GM12878 (cell line): ENCODE measurements around the gene SLC38A9. TPM values are rescaled to one million over a fixed set of nuclear protein-coding genes. Genes with fewer than 3 reads are reported as not detected.

Experiments used
- ATAC-seq: fragments of 200-7000 bp; cut with Tn5 transposase; 3 replicates; pipeline ENCODE4 v1.9.1; 2020; ENCODE audit warnings: mild to moderate bottlenecking, moderate library complexity
- BruUV-seq: library from RNA; stranded (reverse); fragments of 400-500 nt; replicated peaks from 2 replicates; lab custom pipeline; 2021; lab: Mats Ljungman, UMichigan
- CTCF ChIA-PET: fragments of 300-600 bp; sonication (Branson Sonifier 250); formaldehyde crosslinking; extraction: SDS; loops from one replicate; lab custom pipeline; 2021; ENCODE audit warnings: inconsistent platforms; lab: Yijun Ruan, JAX
- POLR2A ChIA-PET: fragments of 350-600 bp; formaldehyde crosslinking; extraction: SDS; loops from one replicate; lab custom pipeline; 2021; ENCODE audit warnings: inconsistent platforms; lab: Charles Lee
- RAD21 ChIA-PET: fragments of 300-600 bp; sonication (Branson Sonifier 250); formaldehyde crosslinking; loops from one replicate; lab custom pipeline; 2023; ENCODE audit warnings: antibody characterized with exemption; ENCODE audit not compliant: unreplicated experiment; lab: Charles Lee
- SMC1A ChIA-PET: fragments of 300-600 bp; sonication (Branson Sonifier 250); formaldehyde crosslinking; loops from one replicate; lab custom pipeline; 2023; ENCODE audit not compliant: unreplicated experiment, uncharacterized antibody; lab: Charles Lee
- DNase-seq: peaks from one replicate; pipeline ENCODE4 v3.0.0-alpha.2; 2011; ENCODE audit warnings: low read depth, low spot score
- FAIRE-seq: peaks from 3 replicates; lab custom pipeline; 2011; peaks lifted over from hg19 to GRCh38; lab: Jason Lieb, UNC
- H2AFZ ChIP-seq: 2 replicates; pipeline ENCODE4 v1.6.0; 2011; ENCODE audit warnings: low read depth, low read length, control low read depth; ENCODE audit not compliant: control insufficient read depth
- H3K27ac ChIP-seq: 2 replicates; pipeline ENCODE4 v1.5.1; 2011; ENCODE audit warnings: control low read depth; ENCODE audit not compliant: control insufficient read depth, insufficient read depth
- H3K27me3 ChIP-seq, 2 experiments: replicated peaks in 1 of 2; 2 replicates each; pipeline versions ENCODE4 v1.6.0 to v1.6.1; 2011; ENCODE audit warnings: low read length in 1 of 2; ENCODE audit not compliant: control insufficient read depth in 2 of 2, insufficient read depth in 2 of 2
- H3K36me3 ChIP-seq, 2 experiments: 2 replicates each; pipeline ENCODE4 v1.5.1; 2011; ENCODE audit warnings: low read length in 1 of 2; ENCODE audit not compliant: control insufficient read depth in 2 of 2, insufficient read depth in 2 of 2
- H3K4me1 ChIP-seq: 2 replicates; pipeline ENCODE4 v1.6.1; 2011; ENCODE audit warnings: mild to moderate bottlenecking, low read length, moderate library complexity, mixed read lengths; ENCODE audit not compliant: control insufficient read depth, insufficient read depth
- H3K4me2 ChIP-seq: 2 replicates; pipeline ENCODE4 v1.6.0; 2011; ENCODE audit warnings: control low read depth; ENCODE audit not compliant: control insufficient read depth, insufficient read depth
- H3K4me3 ChIP-seq: fragments of 200-600 bp; sonication (generic); 2 replicates; pipeline ENCODE4 v1.5.1; 2016
- H3K79me2 ChIP-seq: 2 replicates; pipeline ENCODE4 v1.6.0; 2011; ENCODE audit warnings: low read length; ENCODE audit not compliant: control insufficient read depth, insufficient read depth
- H3K9ac ChIP-seq: 2 replicates; pipeline ENCODE4 v1.8.0; 2011; ENCODE audit warnings: low read length, control low read depth, mixed read lengths; ENCODE audit not compliant: control insufficient read depth, insufficient read depth
- H3K9me3 ChIP-seq: replicated peaks from 3 replicates; pipeline ENCODE4 v1.5.1; 2011; ENCODE audit warnings: mild to moderate bottlenecking, low read length; ENCODE audit not compliant: control insufficient read depth, insufficient read depth
- H4K20me1 ChIP-seq: 2 replicates; pipeline ENCODE4 v1.6.0; 2011; ENCODE audit not compliant: control insufficient read depth, insufficient read depth
- HDAC6 ChIP-seq: fragments of 200-600 bp; sonication (generic); IDR thresholded peaks from one replicate; pipeline ENCODE4 v1.8.0; 2017; ENCODE audit warnings: antibody characterized with exemption; ENCODE audit not compliant: unreplicated experiment
- RAD21 ChIP-seq: IDR thresholded peaks from 2 replicates; pipeline ENCODE4 v1.6.1; 2011; ENCODE audit warnings: mild to moderate bottlenecking, low read depth, low read length, moderate library complexity; ENCODE audit not compliant: insufficient read depth
- SMC3 ChIP-seq: IDR thresholded peaks from 2 replicates; pipeline ENCODE4 v1.6.1; 2011; ENCODE audit warnings: low read length, improper control_type of control experiment, borderline replicate concordance
- TAF1 ChIP-seq: IDR thresholded peaks from 2 replicates; pipeline ENCODE4 v1.6.1; 2011; ENCODE audit warnings: mild to moderate bottlenecking, low read depth, low read length, borderline replicate concordance
- TCF7 ChIP-seq: IDR thresholded peaks from 2 replicates; pipeline ENCODE4 v1.6.1; 2014; ENCODE audit warnings: antibody characterized with exemption, borderline replicate concordance
- WGBS: methylation state at CpG from one replicate; pipeline ENCODE4 v1.1.6; 2016; ENCODE audit warnings: low lambda C conversion rate; ENCODE audit not compliant: insufficient replicate concordance, insufficient coverage; ENCODE audit errors: missing lambda C conversion rate; 5-methylcytosine and 5-hydroxymethylcytosine counted together
- in situ Hi-C: fragments of 300-500 bp; cut with MboI; formaldehyde crosslinking; loops from 9 replicates; pipeline ENCODE4 v1.14.3; 2018; ENCODE audit warnings: mixed read lengths
- intact Hi-C: fragments of 100-400 bp; cut with micrococcal nuclease; formaldehyde crosslinking; loops from one replicate; pipeline ENCODE4 v1.14.2; 2022; ENCODE audit not compliant: unreplicated experiment
- polyA plus RNA-seq, 11 experiments: library from polyadenylated mRNA; depleted of rRNA in 4 of 11; unstranded in 6 of 11; stranded (reverse) in 5 of 11; fragments of >200 nt; fragmentation: Nextera tagmentation in 4 of 11; fragmentation: Illumina TruSeq in 1 of 11; extraction: Ambion mirVana in 4 of 11; extraction: Trizol in 1 of 11; gene quantifications; 1 replicate in 1 of 11; 2 replicates in 10 of 11; pipeline versions ENCODE4 v1.2.1 to v1.2.3, GENCODE V29; 2011 to 2016; ENCODE audit warnings: inconsistent platforms in 2 of 11, missing spikeins in 2 of 11, low read depth in 1 of 11
- total RNA-seq, 4 experiments: library from RNA; depleted of rRNA in 3 of 4; stranded (reverse); fragments of >200 nt in 3 of 4; fragmentation: Illumina TruSeq in 1 of 4; extraction: Trizol in 1 of 4; gene quantifications; 2 replicates each; pipeline versions ENCODE4 v1.2.1 to v1.2.3, GENCODE V29; 2013 to 2021
- TF ChIP-seq, protein P1 (sequence below), 3 experiments: IDR thresholded peaks in 2 of 3; conservative IDR thresholded peaks in 1 of 3; 2 replicates each; pipeline ENCODE4 v1.5.1; 2011; ENCODE audit warnings: low read depth in 3 of 3, low read length in 3 of 3, mild to moderate bottlenecking in 3 of 3, control low read depth in 2 of 3, moderate library complexity in 2 of 3, inconsistent platforms in 1 of 3, mixed read lengths in 1 of 3; ENCODE audit not compliant: control insufficient read depth in 2 of 3, insufficient read depth in 1 of 3; ENCODE audit errors: extremely low read depth in 1 of 3
- TF ChIP-seq, protein P2 (sequence below): fragments of 450-650 bp; formaldehyde crosslinking; IDR thresholded peaks from 2 replicates; pipeline ENCODE4 v1.4.0; 2022; ENCODE audit warnings: mild to moderate bottlenecking, moderate library complexity

The SLC38A9 gene
- total and polyA plus RNA-seq, 10 of the 15 experiments (the other 5 are each of a cell fraction or from before 2014, with no cell fraction given), result 8.5 to 35.1 (median 23.0) TPM

DNA sequence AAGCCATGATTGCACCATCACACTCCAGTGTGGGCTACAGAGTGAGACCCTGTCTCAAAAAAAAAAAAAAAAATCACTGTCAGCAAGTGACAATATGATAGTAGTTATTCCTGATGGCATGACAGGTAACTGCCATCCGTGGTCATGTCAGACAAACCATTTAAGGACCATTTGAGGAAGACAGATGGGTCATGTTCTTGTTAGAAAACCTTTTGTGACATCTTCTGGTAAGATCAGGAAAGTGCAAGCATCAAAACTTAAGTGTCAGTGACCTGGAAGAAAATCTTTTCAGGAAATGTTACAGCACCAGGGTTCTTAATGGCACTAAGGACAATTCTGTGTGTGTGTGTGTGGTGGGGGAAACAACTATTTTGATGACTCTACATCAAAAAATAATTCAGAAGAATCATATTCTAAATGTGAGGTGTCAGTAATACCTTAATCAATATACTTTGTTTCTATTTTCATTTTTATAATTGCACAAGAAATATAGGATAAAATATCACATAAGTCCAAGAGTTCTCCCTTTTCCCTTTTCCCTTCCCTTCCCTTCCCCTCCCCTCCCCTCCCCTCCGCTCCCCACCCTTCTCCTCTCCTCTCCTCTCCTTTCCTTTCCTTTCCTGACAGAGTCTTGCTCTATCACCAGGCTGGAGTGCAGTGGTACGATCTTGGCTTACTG is 17.8 kb downstream of the SLC38A9 start:
- intact Hi-C loops, result loop anchor here (1.0 to 10.0 kb wide), 5 partner anchors 159 to 508 kb away; partner anchors contain the start of genes MCIDAS and PLPP1
- RAD21 ChIA-PET, result interaction anchor here (0.7 kb wide), 1 partner anchor 230 kb away, joined by 3 read pairs; no protein-coding TSS in a partner anchor
- CTCF ChIA-PET, result interaction anchor here (0.7 to 1.9 kb wide), 3 partner anchors 288 to 450 kb away, joined by 3 to 7 read pairs (median 3); no protein-coding TSS in a partner anchor
- no TSS peak for BruUV-seq
- Histone ChIP-seq H3K9ac (no peak overlapping the region), H3K9me3 (no peaks in the 10 kb centered on the region; the same call in 2 of the 3 replicates), H3K4me3 (no peak overlapping the region), H3K36me3 (no peaks in the 10 kb centered on the region; a peak in 1 of 4 replicates)
- SMC1A ChIA-PET, result interaction anchor here (0.6 kb wide), 1 partner anchor 450 kb away, joined by 3 read pairs; no protein-coding TSS in a partner anchor
- 40% methylated on average over 3 of the region's 3 CpGs for WGBS
- no peak for DNase-seq
- TF ChIP-seq HDAC6 (no peak), RAD21 (peak; percentile 78), TCF7 (no peak), TAF1 (no peak), SMC3 (peak; percentile 43; the same call in 1 of the 2 replicates)
- TF ChIP-seq, protein P1, sequence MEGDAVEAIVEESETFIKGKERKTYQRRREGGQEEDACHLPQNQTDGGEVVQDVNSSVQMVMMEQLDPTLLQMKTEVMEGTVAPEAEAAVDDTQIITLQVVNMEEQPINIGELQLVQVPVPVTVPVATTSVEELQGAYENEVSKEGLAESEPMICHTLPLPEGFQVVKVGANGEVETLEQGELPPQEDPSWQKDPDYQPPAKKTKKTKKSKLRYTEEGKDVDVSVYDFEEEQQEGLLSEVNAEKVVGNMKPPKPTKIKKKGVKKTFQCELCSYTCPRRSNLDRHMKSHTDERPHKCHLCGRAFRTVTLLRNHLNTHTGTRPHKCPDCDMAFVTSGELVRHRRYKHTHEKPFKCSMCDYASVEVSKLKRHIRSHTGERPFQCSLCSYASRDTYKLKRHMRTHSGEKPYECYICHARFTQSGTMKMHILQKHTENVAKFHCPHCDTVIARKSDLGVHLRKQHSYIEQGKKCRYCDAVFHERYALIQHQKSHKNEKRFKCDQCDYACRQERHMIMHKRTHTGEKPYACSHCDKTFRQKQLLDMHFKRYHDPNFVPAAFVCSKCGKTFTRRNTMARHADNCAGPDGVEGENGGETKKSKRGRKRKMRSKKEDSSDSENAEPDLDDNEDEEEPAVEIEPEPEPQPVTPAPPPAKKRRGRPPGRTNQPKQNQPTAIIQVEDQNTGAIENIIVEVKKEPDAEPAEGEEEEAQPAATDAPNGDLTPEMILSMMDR (IDR thresholded peaks at IDR 0.05 in 2 of 3, conservative IDR thresholded peaks at IDR 0.05 in 1 of 3; ENCODE audit: control insufficient read depth in 2 of 3, extremely low read depth in 1 of 3, insufficient read depth in 1 of 3, low read depth in 3 of 3, low read length in 3 of 3), result peak; percentile 51 to 59 (median 52); a peak in 5 of 6 replicates
- TF ChIP-seq, protein P2, sequence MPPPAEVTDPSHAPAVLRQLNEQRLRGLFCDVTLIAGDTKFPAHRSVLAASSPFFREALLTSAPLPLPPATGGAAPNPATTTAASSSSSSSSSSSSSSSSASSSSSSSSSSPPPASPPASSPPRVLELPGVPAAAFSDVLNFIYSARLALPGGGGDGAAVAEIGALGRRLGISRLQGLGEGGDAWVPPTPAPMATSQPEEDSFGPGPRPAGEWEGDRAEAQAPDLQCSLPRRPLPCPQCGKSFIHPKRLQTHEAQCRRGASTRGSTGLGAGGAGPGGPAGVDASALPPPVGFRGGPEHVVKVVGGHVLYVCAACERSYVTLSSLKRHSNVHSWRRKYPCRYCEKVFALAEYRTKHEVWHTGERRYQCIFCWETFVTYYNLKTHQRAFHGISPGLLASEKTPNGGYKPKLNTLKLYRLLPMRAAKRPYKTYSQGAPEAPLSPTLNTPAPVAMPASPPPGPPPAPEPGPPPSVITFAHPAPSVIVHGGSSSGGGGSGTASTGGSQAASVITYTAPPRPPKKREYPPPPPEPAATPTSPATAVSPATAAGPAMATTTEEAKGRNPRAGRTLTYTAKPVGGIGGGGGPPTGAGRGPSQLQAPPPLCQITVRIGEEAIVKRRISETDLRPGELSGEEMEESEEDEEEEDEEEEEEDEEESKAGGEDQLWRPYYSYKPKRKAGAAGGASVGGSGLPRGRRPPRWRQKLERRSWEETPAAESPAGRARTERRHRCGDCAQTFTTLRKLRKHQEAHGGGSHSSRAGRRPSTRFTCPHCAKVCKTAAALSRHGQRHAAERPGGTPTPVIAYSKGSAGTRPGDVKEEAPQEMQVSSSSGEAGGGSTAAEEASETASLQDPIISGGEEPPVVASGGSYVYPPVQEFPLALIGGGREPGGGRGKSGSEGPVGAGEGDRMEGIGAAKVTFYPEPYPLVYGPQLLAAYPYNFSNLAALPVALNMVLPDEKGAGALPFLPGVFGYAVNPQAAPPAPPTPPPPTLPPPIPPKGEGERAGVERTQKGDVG, result no peak
- TF ChIP-seq, all 136 proteins: peak for 3
- no peaks in the 10 kb centered on the region for H4K20me1 ChIP-seq
- H3K27me3 ChIP-seq, result no peaks in the 10 kb centered on the region
- no peak overlapping the region for H2AFZ ChIP-seq
- FAIRE-seq (peak; percentile 92), ATAC-seq (peak; percentile 68)
- in situ Hi-C loops, result no loop called here
- POLR2A ChIA-PET, result no interaction called here
- 0 out of 2 replicates have a peak, but pooled peaks cover 3% of the 10 kb centered on the region for H3K4me1 ChIP-seq
- H3K79me2 ChIP-seq, result no peaks in the 10 kb centered on the region
- no peak overlapping the region for H3K27ac ChIP-seq
- no peak overlapping the region for H3K4me2 ChIP-seq
